ENCODE results near the gene ADGRB3.
"Not testable (repeated sequence)": the region's sequence is repeated elsewhere in the genome, so short reads cannot be mapped to it uniquely, and the experiment has no call there.

Gene ADGRB3

DNA sequence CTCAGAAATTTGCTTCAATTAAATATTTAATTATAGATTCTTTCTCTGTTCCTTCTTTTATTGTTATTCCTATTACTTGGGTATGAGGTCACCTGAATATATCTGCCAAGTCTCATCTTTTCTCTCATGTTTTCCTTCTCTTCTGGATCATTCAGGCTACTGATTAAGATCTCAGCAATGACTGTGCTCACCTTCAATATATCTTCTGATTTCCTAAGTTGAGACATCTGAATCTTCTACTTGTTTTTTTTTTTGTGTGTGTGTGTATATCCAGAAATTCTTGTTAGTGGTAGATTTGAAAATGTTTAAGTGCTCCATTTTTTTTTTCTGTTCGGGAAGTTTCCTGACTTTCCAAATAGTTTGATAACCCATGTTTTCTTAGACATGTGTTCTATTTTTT, 108.0 kb downstream of the ADGRB3 start:
- DNase-seq, result no peak

DNA sequence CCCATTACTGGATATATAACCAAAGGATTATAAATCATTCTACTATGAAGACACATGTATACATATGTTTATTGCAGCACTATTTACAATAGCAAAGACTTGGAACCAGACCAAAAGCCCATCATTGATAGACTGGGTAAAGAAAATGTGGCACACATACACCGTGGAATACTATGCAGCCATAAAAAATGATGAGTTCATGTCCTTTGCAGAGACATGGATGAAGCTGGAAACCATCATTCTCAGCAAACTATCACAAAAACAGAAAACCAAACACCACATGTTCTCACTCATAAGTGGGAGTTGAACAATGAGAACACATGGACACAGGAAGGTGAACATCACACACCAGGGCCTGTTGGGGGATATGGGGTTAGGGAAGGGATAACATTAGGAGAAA, 109.3 kb downstream of the ADGRB3 start:
- DNase-seq, result not testable (repeated sequence)

- DNase-seq, result no peak
Observed at GRCh38 chr6:68746376-68746775, 111.3 kb downstream of the ADGRB3 start.

GRCh38 chr6:68747110-68747790, 112.2 kb downstream of the ADGRB3 start:
- DNase-seq, result no peak

GRCh38 chr6:68747832-68748231, 112.8 kb downstream of the ADGRB3 start:
- DNase-seq, result not testable (repeated sequence)

DNA sequence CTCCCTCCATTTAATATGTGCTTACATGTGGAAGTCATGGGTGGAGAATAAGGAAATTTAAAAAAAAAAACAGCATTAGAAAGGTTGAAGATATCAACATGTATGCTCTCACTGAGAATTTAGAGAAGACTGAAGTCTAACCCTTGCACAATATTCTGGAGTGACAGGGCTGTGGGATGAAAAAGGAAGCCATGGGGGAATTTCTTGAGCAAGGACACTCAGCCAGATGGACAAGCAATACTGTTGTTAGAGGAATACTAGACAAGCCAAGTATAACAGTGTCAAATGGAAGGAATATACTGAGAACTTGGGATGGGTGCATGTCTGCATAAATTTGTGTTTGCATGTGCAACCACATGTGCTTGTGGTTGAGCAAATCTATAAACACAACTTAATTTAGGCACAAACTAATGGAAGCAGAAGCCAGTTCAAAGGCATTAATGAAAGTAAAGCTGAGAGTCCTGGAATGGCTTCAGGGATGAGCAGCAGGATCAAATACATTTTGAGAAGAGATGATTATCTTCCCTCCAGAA, 119.7 kb downstream of the ADGRB3 start:
- no peak for DNase-seq

DNA sequence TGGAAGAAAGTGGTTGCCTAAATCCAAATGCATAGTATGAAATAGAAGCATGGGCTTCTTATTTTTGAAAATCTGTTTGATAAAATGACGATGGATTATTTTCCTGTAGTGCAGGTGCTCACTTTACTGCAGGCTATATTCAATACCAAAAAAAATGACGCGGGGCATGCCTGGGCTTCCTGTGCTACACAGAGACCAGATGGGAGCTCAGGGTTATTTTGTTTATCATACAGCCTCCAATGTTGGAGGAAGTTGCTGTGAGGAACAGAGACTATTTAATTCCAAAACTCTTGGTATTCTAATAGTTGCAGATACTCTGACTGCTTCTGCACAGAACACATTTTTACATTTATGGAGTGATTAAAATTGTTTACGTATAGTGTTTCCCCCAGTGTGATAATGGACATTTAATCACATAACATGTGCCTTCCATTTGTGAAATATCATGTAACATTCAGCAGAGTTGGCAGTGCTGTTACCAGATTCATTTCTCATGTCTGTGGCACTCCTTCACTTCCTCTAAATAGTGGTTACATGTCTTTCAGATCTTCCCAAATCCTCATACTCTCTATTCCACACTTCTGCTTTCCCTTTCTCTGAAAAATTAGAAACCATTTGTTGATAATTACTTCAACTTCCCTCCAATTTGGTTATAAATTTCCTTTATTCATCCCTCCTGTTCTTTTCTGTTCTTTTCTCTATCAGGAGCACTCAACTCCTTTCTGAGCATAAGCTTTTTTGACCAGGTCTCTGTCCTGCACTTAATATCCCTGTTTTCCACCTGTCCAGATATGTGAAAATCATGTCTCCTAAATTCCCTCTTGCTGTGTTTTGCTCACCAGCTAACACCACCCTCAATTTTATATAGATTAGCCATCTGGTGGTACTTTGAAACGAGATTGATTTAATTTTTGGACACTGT, 121.6 kb downstream of the ADGRB3 start:
- no peak for DNase-seq

DNA sequence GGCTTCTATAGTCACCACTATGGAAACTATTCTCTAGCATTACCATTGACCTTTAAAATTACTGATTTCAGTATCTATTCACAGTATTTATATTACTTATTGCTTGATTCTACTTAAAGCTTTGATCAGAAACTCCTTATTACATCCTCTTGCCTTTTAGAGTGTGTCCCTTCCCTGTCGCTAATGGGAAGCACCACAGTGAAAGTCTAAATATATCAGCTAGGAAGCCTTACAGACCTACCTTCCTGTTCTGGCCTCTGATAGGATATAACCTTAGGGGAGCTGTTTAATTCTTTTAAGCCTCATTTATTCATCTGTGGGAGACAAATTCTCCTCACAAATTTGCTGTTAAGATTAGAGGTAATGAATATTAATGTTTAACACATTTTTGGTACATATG, 122.7 kb downstream of the ADGRB3 start:
- DNase-seq, result no peak

DNA sequence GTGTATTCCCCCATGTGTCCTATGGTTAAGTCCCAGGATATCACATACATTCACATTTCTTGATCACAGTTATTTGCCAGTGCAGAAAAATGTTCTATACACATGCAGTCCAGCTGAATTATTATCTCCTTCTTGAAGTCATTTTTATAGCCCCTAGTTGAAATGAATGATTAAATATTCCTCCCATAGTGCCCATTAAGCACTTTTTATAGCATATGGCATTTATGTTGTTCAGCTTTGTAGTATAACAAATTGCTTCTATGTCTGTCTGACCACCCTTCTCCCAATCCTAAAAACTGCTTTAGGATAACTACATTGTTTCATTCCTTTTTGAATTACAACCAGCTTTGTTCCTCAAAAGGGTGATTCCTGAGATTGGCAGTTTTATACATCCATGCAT, 123.5 kb downstream of the ADGRB3 start:
- DNase-seq, result no peak

DNA sequence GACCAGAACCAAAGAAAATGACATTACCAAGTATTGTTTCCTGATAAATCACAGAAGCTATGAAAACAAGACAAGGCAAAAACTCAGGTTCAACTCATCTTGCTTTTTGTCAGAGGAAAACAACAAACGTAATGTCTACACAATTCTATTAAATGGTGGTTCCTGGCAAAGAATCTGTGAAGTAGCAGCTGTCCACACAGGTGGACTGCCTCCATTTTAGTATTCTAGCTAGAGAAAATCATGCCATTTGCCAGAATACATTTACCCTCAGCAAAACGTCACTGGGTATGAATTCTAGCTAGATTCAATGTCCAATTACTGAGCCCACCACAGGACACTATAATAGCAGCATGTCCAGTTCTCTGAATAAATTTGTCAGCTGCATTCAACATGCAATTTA, 125.4 kb downstream of the ADGRB3 start:
- DNase-seq, result no peak

DNA sequence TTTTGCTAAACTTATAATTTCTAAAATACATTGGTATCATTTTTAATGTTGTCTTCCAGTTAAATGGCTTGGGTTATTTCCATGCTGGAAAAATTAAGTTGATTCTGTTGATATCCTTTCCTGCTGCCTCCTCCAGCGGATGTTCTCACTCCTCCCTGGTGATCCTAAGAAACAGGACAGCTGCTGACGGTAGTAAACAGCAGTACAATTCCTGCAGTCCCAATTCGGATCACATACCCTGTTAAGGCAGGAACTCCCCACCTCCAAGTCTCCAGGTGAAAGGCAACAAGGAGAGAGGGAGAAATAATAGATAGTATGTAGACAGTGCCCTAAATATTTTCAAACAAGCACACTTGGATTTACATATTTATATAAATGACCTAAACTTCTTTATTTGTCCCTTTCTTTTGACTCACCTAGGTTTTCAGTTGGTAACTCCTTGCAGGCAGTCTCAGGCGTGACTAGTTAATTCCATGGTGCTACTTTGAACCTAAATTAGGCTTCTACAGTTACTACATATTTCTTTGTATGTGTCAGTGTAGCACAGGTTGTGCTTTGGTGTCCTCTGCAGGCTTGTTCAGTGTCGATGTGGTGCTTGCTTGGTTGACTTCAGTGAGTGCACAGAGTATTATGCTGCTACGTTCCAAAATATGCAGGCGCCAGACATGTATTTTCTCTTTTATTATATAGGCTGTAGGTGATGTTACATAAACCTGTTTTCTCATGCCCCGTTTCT, 126.0 kb downstream of the ADGRB3 start:
- no peak for DNase-seq

DNA sequence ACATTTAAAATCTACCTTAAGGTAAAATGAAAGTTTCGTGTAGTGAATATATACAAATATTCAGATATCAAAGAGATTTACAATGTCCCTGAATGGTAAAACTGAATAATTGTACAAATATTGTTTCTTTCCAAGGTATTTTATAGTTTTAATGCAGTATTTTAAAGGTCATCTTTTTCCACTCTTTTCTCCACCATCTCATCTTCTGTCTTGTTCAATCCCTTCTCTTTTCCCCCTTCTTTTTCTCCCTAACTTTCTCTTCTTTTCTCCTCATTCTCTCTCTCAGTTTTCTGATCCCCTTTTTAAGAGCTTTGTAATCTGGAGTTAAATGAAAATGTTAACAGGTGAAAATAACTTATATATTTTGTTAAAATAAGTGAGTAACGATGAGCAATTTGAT, 126.9 kb downstream of the ADGRB3 start:
- DNase-seq, result no peak

DNA sequence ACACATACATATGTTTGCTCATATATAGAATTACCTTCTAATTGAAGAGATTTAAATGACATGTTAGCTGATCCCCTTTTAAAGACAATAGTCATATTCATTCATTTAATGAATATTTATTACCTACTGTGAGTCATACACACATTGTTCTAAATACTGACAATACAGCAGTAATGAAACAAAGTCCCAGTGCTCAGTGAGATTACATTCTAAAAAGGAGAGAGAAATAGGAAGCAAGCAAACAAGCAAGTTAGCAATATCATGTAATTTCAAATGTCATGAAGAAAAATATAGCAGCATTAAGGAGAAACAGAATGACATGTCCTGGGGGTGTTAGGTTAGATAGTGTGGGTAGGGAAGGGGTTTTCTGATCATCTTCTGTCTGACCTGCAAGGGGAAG, 136.3 kb downstream of the ADGRB3 start:
- no peak for DNase-seq

DNA sequence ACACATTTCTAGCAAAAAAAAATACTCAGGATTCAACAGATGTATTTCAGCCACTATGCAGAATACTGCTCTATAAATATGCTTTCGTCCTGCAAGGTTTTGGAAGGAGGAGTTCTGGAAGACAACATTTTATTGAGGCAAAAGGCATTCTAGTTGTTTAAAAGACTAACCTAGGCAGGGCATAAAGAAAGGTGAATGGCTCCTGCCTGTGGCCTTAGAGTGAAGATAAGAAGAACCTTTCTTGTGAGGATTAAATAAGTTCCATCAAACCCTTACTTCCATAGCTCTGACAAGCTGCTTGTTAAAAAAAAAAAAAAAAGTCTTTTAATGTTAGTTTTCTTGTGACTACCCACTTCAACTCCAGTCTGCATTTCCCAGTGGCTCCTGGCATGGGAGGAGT, 139.8 kb downstream of the ADGRB3 start:
- DNase-seq, result no peak

GRCh38 chr6:68776354-68776753, 141.3 kb downstream of the ADGRB3 start:
- no peak for DNase-seq

- no peak for DNase-seq
Observed at GRCh38 chr6:68777956-68778355, 142.9 kb downstream of the ADGRB3 start.

DNA sequence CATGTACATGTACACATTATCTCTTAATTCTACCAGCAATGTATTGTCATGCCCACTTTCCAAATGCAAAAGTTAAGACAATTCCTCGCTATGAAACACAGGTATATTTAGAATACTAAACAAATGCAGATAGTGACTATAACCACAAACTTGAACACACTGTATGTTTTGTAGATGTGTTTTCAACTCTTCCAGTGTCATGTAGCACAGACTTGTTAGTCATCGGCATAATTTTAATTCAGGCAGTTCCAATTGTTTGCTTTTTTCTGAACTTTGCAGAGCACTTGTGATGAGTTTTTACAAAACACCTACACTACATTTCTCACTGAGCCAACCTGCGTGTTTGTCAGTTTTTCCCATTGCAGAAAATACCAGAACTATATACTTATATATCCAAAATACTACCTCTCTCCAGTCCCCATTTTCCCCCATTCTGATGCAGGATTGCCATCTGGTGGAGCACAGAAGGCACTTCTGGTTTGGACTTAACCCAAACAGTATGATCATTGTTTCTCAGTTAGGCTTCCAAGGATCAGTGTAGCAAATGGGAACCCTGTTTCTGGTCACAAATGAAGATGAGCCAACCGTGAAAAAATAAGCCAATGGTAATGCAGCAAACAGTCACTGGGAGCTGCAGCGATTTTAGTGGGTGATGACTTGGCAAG, 143.4 kb downstream of the ADGRB3 start:
- no peak for DNase-seq

- no peak for DNase-seq
Observed at GRCh38 chr6:68779366-68779765, 144.3 kb downstream of the ADGRB3 start.

DNA sequence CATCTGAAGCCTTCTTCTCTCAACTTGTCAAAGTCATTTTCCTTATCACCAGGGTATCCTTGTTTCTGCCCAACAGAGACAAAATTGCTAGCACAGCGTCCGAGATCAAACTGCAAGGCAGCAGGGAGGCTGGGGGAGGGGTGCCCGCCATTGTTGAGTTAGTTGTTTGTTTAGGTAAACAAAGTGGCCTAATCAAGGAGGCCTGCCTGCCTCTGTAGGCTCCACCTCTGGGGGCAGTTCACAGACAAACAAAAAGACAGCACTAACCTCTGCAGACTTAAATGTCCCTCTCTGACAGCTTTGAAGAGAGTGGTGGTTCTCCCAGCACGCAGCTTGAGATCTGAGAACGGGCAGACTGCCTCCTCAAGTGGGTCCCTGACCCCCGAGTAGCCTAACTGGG, 155.0 kb downstream of the ADGRB3 start:
- not testable (repeated sequence) for DNase-seq

DNA sequence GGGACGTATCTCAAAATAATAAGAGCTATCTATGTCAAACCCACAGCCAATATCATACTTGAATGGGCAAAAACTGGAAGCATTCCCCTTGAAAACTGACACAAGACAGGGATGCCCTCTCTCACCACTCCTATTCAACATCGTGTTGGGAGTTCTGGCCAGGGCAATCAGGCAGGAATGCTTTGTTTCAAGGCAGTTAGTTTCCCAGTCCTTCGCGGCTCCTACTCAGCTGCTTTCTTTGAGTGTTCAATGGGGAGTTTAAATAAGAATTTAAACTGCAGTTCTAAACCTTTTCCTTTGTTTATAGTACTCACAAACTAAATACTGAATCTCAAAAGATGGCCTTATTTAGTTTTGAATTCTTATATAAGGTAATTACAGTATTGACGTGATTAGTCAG, 179.9 kb downstream of the ADGRB3 start:
- not testable (repeated sequence) for DNase-seq

GRCh38 chr6:68826501-68826900, 191.4 kb downstream of the ADGRB3 start:
- DNase-seq, result no peak

DNA sequence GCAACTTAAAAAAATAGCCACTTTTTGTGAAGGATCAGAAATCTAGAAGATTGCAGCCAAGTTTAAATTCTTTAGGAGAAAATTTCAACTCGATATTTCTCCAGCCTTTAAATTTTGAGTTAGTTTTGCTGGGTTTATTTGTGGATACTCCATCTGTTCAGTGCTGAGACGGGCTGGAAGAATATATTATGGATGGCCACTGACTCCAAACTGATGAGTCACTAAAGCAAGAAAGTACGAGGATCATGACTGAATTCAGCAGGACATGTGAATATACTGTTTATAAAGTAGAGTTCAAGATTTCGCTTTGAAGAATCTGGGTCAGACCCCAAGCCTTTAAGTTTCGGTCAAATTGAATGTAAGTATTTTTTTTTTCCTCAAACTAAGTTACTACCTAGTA, 199.5 kb downstream of the ADGRB3 start:
- no peak for DNase-seq

GRCh38 chr6:68838571-68838970, 203.5 kb downstream of the ADGRB3 start:
- no peak for DNase-seq
